ENCODE data around the gene REPS1. TPM values are rescaled to one million over a fixed set of nuclear protein-coding genes. Genes with fewer than 3 reads are reported as not detected.

Gene REPS1
- total RNA-seq, 1 experiment from 2014 or later, result 28.6 TPM

- in situ Hi-C loops (cut with HindIII; ENCODE audit: low pct_unique_long_range_greater_than_20kb, low sequenced_read_pairs) (no loop called here), intact Hi-C loops (cut with micrococcal nuclease; ENCODE audit: unreplicated experiment) (no loop called here)
- DNase-seq (ENCODE audit: low read depth, low spot score), result no peak
- no peaks in the 10 kb centered on the region for H3K4me1 ChIP-seq (ENCODE audit: control insufficient read depth, insufficient read depth, low read length)
- CTCF ChIA-PET, result no interaction called here
- peaks cover 10% of the 10 kb centered on the region; the same call in 1 of the 2 replicates for H3K27me3 ChIP-seq (ENCODE audit: control insufficient read depth, insufficient read depth, low read length)
- POLR2A ChIA-PET, result no interaction called here
- H3K9me3 ChIP-seq (ENCODE audit: control insufficient read depth, insufficient read depth, low read depth, low read length), result no peaks in the 10 kb centered on the region
- no peak for ATAC-seq
- TF ChIP-seq SIN3A (IDR thresholded peaks at IDR 0.05; ENCODE audit: borderline replicate concordance, insufficient read depth, low read depth, low read length), result no peak
- no peak for TF ChIP-seq POLR2AphosphoS5 (IDR thresholded peaks at IDR 0.05; ENCODE audit: low read depth, low read length)
- TF ChIP-seq TCF7L2 (IDR thresholded peaks at IDR 0.05; ENCODE audit: low read depth, low read length), result no peak
- TF ChIP-seq REST (IDR thresholded peaks at IDR 0.05; ENCODE audit: insufficient read depth in 1 of 2, low read depth in 2 of 2, low read length in 1 of 2), result no peak
- TF ChIP-seq, protein P1, sequence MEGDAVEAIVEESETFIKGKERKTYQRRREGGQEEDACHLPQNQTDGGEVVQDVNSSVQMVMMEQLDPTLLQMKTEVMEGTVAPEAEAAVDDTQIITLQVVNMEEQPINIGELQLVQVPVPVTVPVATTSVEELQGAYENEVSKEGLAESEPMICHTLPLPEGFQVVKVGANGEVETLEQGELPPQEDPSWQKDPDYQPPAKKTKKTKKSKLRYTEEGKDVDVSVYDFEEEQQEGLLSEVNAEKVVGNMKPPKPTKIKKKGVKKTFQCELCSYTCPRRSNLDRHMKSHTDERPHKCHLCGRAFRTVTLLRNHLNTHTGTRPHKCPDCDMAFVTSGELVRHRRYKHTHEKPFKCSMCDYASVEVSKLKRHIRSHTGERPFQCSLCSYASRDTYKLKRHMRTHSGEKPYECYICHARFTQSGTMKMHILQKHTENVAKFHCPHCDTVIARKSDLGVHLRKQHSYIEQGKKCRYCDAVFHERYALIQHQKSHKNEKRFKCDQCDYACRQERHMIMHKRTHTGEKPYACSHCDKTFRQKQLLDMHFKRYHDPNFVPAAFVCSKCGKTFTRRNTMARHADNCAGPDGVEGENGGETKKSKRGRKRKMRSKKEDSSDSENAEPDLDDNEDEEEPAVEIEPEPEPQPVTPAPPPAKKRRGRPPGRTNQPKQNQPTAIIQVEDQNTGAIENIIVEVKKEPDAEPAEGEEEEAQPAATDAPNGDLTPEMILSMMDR (IDR thresholded peaks at IDR 0.05), result no peak
- H3K27ac ChIP-seq (ENCODE audit: low read length), result no peak overlapping the region
- BruUV-seq (replicated peaks), result no TSS peak
- H3K36me3 ChIP-seq (ENCODE audit: control insufficient read depth, insufficient read depth, low read length), result no peaks in the 10 kb centered on the region
- no peak overlapping the region for H3K4me3 ChIP-seq (ENCODE audit: low read depth in 2 of 2, low read length in 2 of 2)
Observed at GRCh38 chr6:139010674-139011073, 22.6 kb upstream of the REPS1 start.

- Histone ChIP-seq H3K4me3 (ENCODE audit: low read depth in 2 of 2, low read length in 2 of 2) (no peak overlapping the region), H3K27ac (ENCODE audit: low read length) (no peak overlapping the region), H3K9me3 (ENCODE audit: control insufficient read depth, insufficient read depth, low read depth, low read length) (no peaks in the 10 kb centered on the region), H3K4me1 (ENCODE audit: control insufficient read depth, insufficient read depth, low read length) (no peaks in the 10 kb centered on the region), H3K36me3 (ENCODE audit: control insufficient read depth, insufficient read depth, low read length) (no peaks in the 10 kb centered on the region), H3K27me3 (ENCODE audit: control insufficient read depth, insufficient read depth, low read length) (peaks cover 19% of the 10 kb centered on the region)
- in situ Hi-C loops (cut with HindIII; ENCODE audit: low pct_unique_long_range_greater_than_20kb, low sequenced_read_pairs) (no loop called here), intact Hi-C loops (cut with micrococcal nuclease; ENCODE audit: unreplicated experiment) (no loop called here)
- no peak for TF ChIP-seq REST (IDR thresholded peaks at IDR 0.05; ENCODE audit: insufficient read depth in 1 of 2, low read depth in 2 of 2, low read length in 1 of 2)
- no peak for TF ChIP-seq TCF7L2 (IDR thresholded peaks at IDR 0.05; ENCODE audit: low read depth, low read length)
- TF ChIP-seq SIN3A (IDR thresholded peaks at IDR 0.05; ENCODE audit: borderline replicate concordance, insufficient read depth, low read depth, low read length), result no peak
- TF ChIP-seq, protein P1 (IDR thresholded peaks at IDR 0.05), result no peak
- no peak for TF ChIP-seq POLR2AphosphoS5 (IDR thresholded peaks at IDR 0.05; ENCODE audit: low read depth, low read length)
- no TSS peak for BruUV-seq (replicated peaks)
- ChIA-PET POLR2A (no interaction called here), CTCF (no interaction called here)
- ATAC-seq (no peak), DNase-seq (ENCODE audit: low read depth, low spot score) (no peak)
Observed at GRCh38 chr6:139008117-139008516, 20.1 kb upstream of the REPS1 start.

All from Panc1 (cell line).